Esophagus muscularis mucosa (tissue), 4 donors: ENCODE measurements around the gene FAM234A. TPM values are rescaled to one million over a fixed set of nuclear protein-coding genes. Genes with fewer than 3 reads are reported as not detected.

ENCODE experiments used
- DNase-seq: peaks from one replicate; pipeline ENCODE4 v3.0.0-alpha.2; 2017; ENCODE audit errors: extremely low spot score
- H3K27ac ChIP-seq, 4 donors: fragments of 200-600 bp; sonication (generic); replicated peaks in 1 of 4; 1 replicate in 3 of 4; 2 replicates in 1 of 4; pipeline ENCODE4 v1.5.1; 2016 to 2019; ENCODE audit warnings: mild to moderate bottlenecking in 1 of 4
- H3K27me3 ChIP-seq, 4 donors: fragments of 200-600 bp; sonication (generic); one replicate each; pipeline versions ENCODE4 v1.5.1 to v1.6.0; 2016 to 2019
- H3K36me3 ChIP-seq, 4 donors: fragments of 200-600 bp; sonication (generic); one replicate each; pipeline ENCODE4 v1.5.1; 2016 to 2019
- H3K4me1 ChIP-seq, 4 donors: fragments of 200-600 bp; sonication (generic); one replicate each; pipeline ENCODE4 v1.5.1; 2016 to 2019
- H3K4me3 ChIP-seq, 4 donors: fragments of 200-600 bp; sonication (generic); 1 replicate in 2 of 4; 2 replicates in 2 of 4; pipeline ENCODE4 v1.5.1; 2016 to 2019; ENCODE audit warnings: mild to moderate bottlenecking in 4 of 4, moderate library complexity in 1 of 4
- H3K9me3 ChIP-seq, 4 donors: fragments of 200-600 bp; sonication (generic); 1 replicate in 3 of 4; 2 replicates in 1 of 4; pipeline ENCODE4 v1.5.1; 2016 to 2019
- CTCF ChIP-seq, 3 experiments: fragments of 200-600 bp in 2 of 3; fragments of 450-650 bp in 1 of 3; sonication (generic) in 2 of 3; IDR thresholded peaks; one replicate each; pipeline ENCODE4 v1.5.1; 2017 to 2019; ENCODE audit warnings: antibody characterized with exemption in 3 of 3, mild to moderate bottlenecking in 2 of 3, moderate library complexity in 1 of 3
- EP300 ChIP-seq: sonication (generic); formaldehyde crosslinking; IDR thresholded peaks from one replicate; pipeline ENCODE4 v1.6.1; 2017; ENCODE audit warnings: antibody characterized with exemption
- POLR2A ChIP-seq: fragments of 450-650 bp; IDR thresholded peaks from one replicate; pipeline ENCODE4 v1.6.1; 2017; ENCODE audit warnings: antibody characterized with exemption, moderate library complexity, mild to moderate bottlenecking, low read depth
- POLR2AphosphoS5 ChIP-seq, 2 donors: sonication (generic); formaldehyde crosslinking; IDR thresholded peaks; one replicate each; pipeline ENCODE4 v1.6.1; 2017; ENCODE audit warnings: antibody characterized with exemption in 2 of 2
- WGBS: methylation state at CpG from one replicate; pipeline ENCODE4 v1.1.5; 2018; 5-methylcytosine and 5-hydroxymethylcytosine counted together
- intact Hi-C: fragments of 100-400 bp; cut with DNase I; formaldehyde crosslinking; loops from one replicate; pipeline ENCODE4 v1.15.1; 2023
- total RNA-seq, 4 donors: library from RNA; depleted of rRNA; stranded (reverse); fragments of >200 nt; gene quantifications; one replicate each; pipeline versions ENCODE4 v1.1.0 to v1.2.1, GENCODE V29; 2016

The FAM234A gene
- total RNA-seq, 4 donors from 2014 or later, result 61.0 to 129 (median 78.1) TPM

GRCh38 chr16:290015-290680, 55.5 kb downstream of the FAM234A start:
- intact Hi-C loops, result no loop called here
- no peaks in the 10 kb centered on the region for H3K27me3 ChIP-seq
- H3K27ac ChIP-seq, result no peak overlapping the region
- peaks cover 23 to 79% (median 72%) of the 10 kb centered on the region in 4 donors for H3K36me3 ChIP-seq
- 92% methylated on average over 16 of the region's 25 CpGs for WGBS
- DNase-seq, result no peak
- TF ChIP-seq EP300, result no peak
- no peak for TF ChIP-seq POLR2A
- no peak for TF ChIP-seq CTCF (IDR thresholded peaks at IDR 0.05)
- no peak for TF ChIP-seq POLR2AphosphoS5 (IDR thresholded peaks at IDR 0.05)
- H3K9me3 ChIP-seq, result no peaks in the 10 kb centered on the region
- no peaks in the 10 kb centered on the region for H3K4me1 ChIP-seq
- no peak overlapping the region for H3K4me3 ChIP-seq

- H3K36me3 ChIP-seq, result peaks cover 23 to 85% (median 77%) of the 10 kb centered on the region in 4 donors
- WGBS, result 90% methylated on average over 21 of the region's 50 CpGs
- no peaks in the 10 kb centered on the region for H3K9me3 ChIP-seq
- no peak overlapping the region for H3K27ac ChIP-seq
- intact Hi-C loops, result no loop called here
- DNase-seq, result no peak
- H3K4me3 ChIP-seq, result no peak overlapping the region
- H3K4me1 ChIP-seq, result no peaks in the 10 kb centered on the region
- H3K27me3 ChIP-seq, result no peaks in the 10 kb centered on the region
- TF ChIP-seq POLR2A, result no peak
These were observed 56.2 kb downstream of the FAM234A start for GRCh38 chr16:290681-291405.

GRCh38 chr16:291539-291938, 56.9 kb downstream of the FAM234A start:
- Histone ChIP-seq H3K9me3 (no peaks in the 10 kb centered on the region), H3K36me3 (peaks cover 23 to 88% (median 82%) of the 10 kb centered on the region in 4 donors), H3K27me3 (no peaks in the 10 kb centered on the region), H3K27ac (no peak overlapping the region), H3K4me1 (no peaks in the 10 kb centered on the region), H3K4me3 (no peak overlapping the region)
- 84% methylated on average over 12 of the region's 17 CpGs for WGBS
- no peak for DNase-seq
- TF ChIP-seq POLR2AphosphoS5 (IDR thresholded peaks at IDR 0.05) (no peak), POLR2A (no peak), EP300 (no peak), CTCF (IDR thresholded peaks at IDR 0.05) (no peak)
- intact Hi-C loops, result no loop called here

GRCh38 chr16:293043-293775, 58.6 kb downstream of the FAM234A start:
- no peaks in the 10 kb centered on the region for H3K9me3 ChIP-seq
- peaks cover 32 to 89% (median 85%) of the 10 kb centered on the region in 4 donors for H3K36me3 ChIP-seq
- H3K4me3 ChIP-seq, result no peak overlapping the region
- 94% methylated on average over 16 of the region's 32 CpGs for WGBS
- H3K4me1 ChIP-seq, result no peaks in the 10 kb centered on the region
- intact Hi-C loops, result no loop called here
- TF ChIP-seq POLR2A (no peak), CTCF (IDR thresholded peaks at IDR 0.05) (no peak), POLR2AphosphoS5 (IDR thresholded peaks at IDR 0.05) (no peak), EP300 (no peak)
- no peak overlapping the region for H3K27ac ChIP-seq
- no peaks in the 10 kb centered on the region for H3K27me3 ChIP-seq
- no peak for DNase-seq

- WGBS, result 93% methylated on average over 13 of the region's 14 CpGs
- Histone ChIP-seq H3K27me3 (no peaks in the 10 kb centered on the region), H3K36me3 (peaks cover 26 to 68% (median 64%) of the 10 kb centered on the region in 4 donors), H3K9me3 (no peaks in the 10 kb centered on the region), H3K4me1 (no peaks in the 10 kb centered on the region), H3K27ac (no peak overlapping the region), H3K4me3 (no peak overlapping the region)
- TF ChIP-seq CTCF (IDR thresholded peaks at IDR 0.05) (no peak), EP300 (no peak), POLR2AphosphoS5 (IDR thresholded peaks at IDR 0.05) (no peak), POLR2A (no peak)
- intact Hi-C loops, result no loop called here
- no peak for DNase-seq
These were observed 61.7 kb downstream of the FAM234A start for GRCh38 chr16:296276-296675.
